Measurements from ENCODE around the gene PWP1.

DNA sequence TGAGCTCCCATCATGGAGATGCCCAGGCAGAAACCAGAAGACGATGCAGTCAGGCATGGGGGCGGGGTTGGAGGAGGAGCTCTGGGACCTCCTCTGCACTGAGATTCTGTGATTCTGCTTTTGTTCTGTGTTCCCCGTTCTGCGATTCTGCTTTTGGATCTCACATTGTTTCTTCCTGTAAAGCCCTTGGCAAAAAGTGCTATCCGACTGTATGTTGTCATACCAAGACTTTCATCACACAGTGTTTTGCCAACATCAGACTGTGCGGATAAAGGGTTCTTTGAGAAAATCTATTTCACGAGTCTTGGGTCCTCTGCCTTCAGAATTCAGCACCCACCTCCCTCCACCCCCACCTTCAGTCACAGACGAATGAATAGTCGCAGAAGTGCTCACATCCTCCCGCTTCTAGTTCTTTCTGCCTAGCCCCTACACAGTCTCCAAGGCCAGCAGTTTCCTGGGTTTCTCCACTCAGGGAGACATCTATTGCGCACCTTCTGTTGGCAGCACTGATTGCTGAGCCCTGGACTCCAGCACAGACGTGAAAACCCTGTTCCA, 24.7 kb upstream of the PWP1 start:
- TF ChIP-seq GATA2 (IDR thresholded peaks at IDR 0.05; ENCODE audit: low read depth, low read length) (no peak), GATA3 (IDR thresholded peaks at IDR 0.05; ENCODE audit: low read depth, low read length) (no peak)

Measured in SH-SY5Y (cell line).